H1 (cell line): ENCODE results near the gene ATG7. TPM values are rescaled to one million over a fixed set of nuclear protein-coding genes. Genes with fewer than 3 reads are reported as not detected.

Source experiments
- CTCF ChIA-PET: fragments of 300-600 bp; sonication (Branson Sonifier 250); formaldehyde crosslinking; loops from one replicate; lab custom pipeline; 2021; ENCODE audit not compliant: partially characterized antibody; lab: Charles Lee
- POLR2A ChIA-PET: fragments of 300-600 bp; sonication (Branson Sonifier 250); formaldehyde crosslinking; loops from one replicate; lab custom pipeline; 2021; ENCODE audit warnings: inconsistent platforms; ENCODE audit not compliant: partially characterized antibody; lab: Charles Lee
- DNase-seq, 2 experiments: peaks; one replicate each; pipeline versions ENCODE4 v3.0.0 to v3.0.0-alpha.2; 2010 to 2022; ENCODE audit warnings: low spot score in 2 of 2, low read depth in 1 of 2, mixed read lengths in 1 of 2
- FAIRE-seq: peaks from 2 replicates; lab custom pipeline; 2011; peaks lifted over from hg19 to GRCh38; lab: Jason Lieb, UNC
- H2AFZ ChIP-seq: 2 replicates; pipeline ENCODE4 v1.8.1; 2012; ENCODE audit warnings: low read length, inconsistent platforms
- H2AK5ac ChIP-seq: 2 replicates; pipeline ENCODE4 v1.6.1; 2013; ENCODE audit warnings: low read depth, low read length
- H2BK120ac ChIP-seq: replicated peaks from 2 replicates; pipeline ENCODE3; 2013; ENCODE audit warnings: low read depth, low read length, inconsistent platforms
- H2BK12ac ChIP-seq: 2 replicates; pipeline ENCODE4 v1.6.1; 2013; ENCODE audit warnings: low read depth, low read length
- H2BK15ac ChIP-seq: 2 replicates; pipeline ENCODE4 v1.6.1; 2013; ENCODE audit warnings: low read length
- H2BK20ac ChIP-seq: 2 replicates; pipeline ENCODE4 v1.6.1; 2013; ENCODE audit warnings: low read length
- H2BK5ac ChIP-seq: 2 replicates; pipeline ENCODE4 v1.6.1; 2013; ENCODE audit warnings: low read depth, low read length
- H3K14ac ChIP-seq: 2 replicates; pipeline ENCODE4 v1.6.1; 2013; ENCODE audit warnings: inconsistent platforms; ENCODE audit not compliant: insufficient read length
- H3K18ac ChIP-seq: 2 replicates; pipeline ENCODE4 v1.6.1; 2013; ENCODE audit warnings: low read length; ENCODE audit errors: extremely low read depth
- H3K23ac ChIP-seq: 2 replicates; pipeline ENCODE4 v1.6.1; 2013; ENCODE audit warnings: inconsistent platforms; ENCODE audit not compliant: insufficient read length
- H3K23me2 ChIP-seq: 2 replicates; pipeline ENCODE4 v1.6.1; 2013; ENCODE audit warnings: low read depth, low read length
- H3K27ac ChIP-seq: 2 replicates; pipeline ENCODE4 v1.6.1; 2011; ENCODE audit warnings: low read depth, low read length, inconsistent platforms
- H3K27me3 ChIP-seq, 4 experiments: replicated peaks in 1 of 4; 1 replicate in 1 of 4; 2 replicates in 3 of 4; pipeline versions ENCODE4 v1.6.1 to v1.8.1; 2011 to 2013; ENCODE audit warnings: low read length in 3 of 4, mild to moderate bottlenecking in 3 of 4, inconsistent platforms in 2 of 4, mixed read lengths in 2 of 4, moderate library complexity in 1 of 4; ENCODE audit not compliant: control insufficient read depth in 3 of 4, insufficient read depth in 3 of 4; ENCODE audit errors: extremely low read depth in 1 of 4
- H3K36me3 ChIP-seq, 4 experiments: 2 replicates each; pipeline versions ENCODE4 v1.6.1 to v1.8.1; 2011 to 2013; ENCODE audit warnings: mild to moderate bottlenecking in 4 of 4, low read length in 3 of 4, moderate library complexity in 2 of 4, control low read depth in 1 of 4, inconsistent platforms in 1 of 4; ENCODE audit not compliant: insufficient read depth in 4 of 4, control insufficient read depth in 2 of 4
- H3K4ac ChIP-seq: replicated peaks from 2 replicates; pipeline ENCODE3; 2013; ENCODE audit warnings: low read length, low read depth, mixed read lengths, inconsistent platforms; ENCODE audit not compliant: insufficient read length
- H3K4me1 ChIP-seq, 4 experiments: replicated peaks in 1 of 4; 1 replicate in 1 of 4; 2 replicates in 3 of 4; pipeline versions ENCODE4 v1.6.1 to v1.8.1; 2011 to 2013; ENCODE audit warnings: low read length in 3 of 4, inconsistent platforms in 2 of 4, mixed read lengths in 1 of 4; ENCODE audit not compliant: insufficient read depth in 4 of 4, control insufficient read depth in 3 of 4
- H3K4me2 ChIP-seq, 2 experiments: 2 replicates each; pipeline versions ENCODE4 v1.6.1 to v1.8.1; 2011 to 2013; ENCODE audit warnings: low read depth in 2 of 2, low read length in 2 of 2, control low read depth in 1 of 2, inconsistent platforms in 1 of 2, mild to moderate bottlenecking in 1 of 2; ENCODE audit not compliant: insufficient read depth in 1 of 2
- H3K4me3 ChIP-seq, 4 experiments: fragments of 200-600, 300-600 bp in 1 of 4; sonication (generic), shearing (Covaris generic), sonication (Bioruptor Twin) in 1 of 4; 2 replicates each; pipeline versions ENCODE4 v1.5.1 to v1.8.1; 2011 to 2016; ENCODE audit warnings: low read length in 4 of 4, low read depth in 3 of 4, control low read depth in 2 of 4, inconsistent platforms in 2 of 4, mild to moderate bottlenecking in 2 of 4, mixed read lengths in 1 of 4, moderate library complexity in 1 of 4; ENCODE audit not compliant: insufficient read depth in 2 of 4; ENCODE audit errors: extremely low read depth in 1 of 4
- H3K56ac ChIP-seq: replicated peaks from 2 replicates; pipeline ENCODE3; 2013; ENCODE audit warnings: low read depth, mild to moderate bottlenecking, mixed read lengths, low read length, inconsistent platforms; ENCODE audit not compliant: insufficient read length
- H3K79me1 ChIP-seq: 2 replicates; pipeline ENCODE4 v1.6.1; 2013; ENCODE audit warnings: low read depth, low read length, control low read depth
- H3K79me2 ChIP-seq, 2 experiments: 2 replicates each; pipeline versions ENCODE4 v1.6.1 to v1.8.1; 2012 to 2013; ENCODE audit warnings: low read length in 2 of 2, mild to moderate bottlenecking in 2 of 2, inconsistent platforms in 1 of 2; ENCODE audit not compliant: insufficient read depth in 2 of 2, control insufficient read depth in 1 of 2
- H3K9ac ChIP-seq, 4 experiments: replicated peaks in 1 of 4; 1 replicate in 1 of 4; 2 replicates in 3 of 4; pipeline versions ENCODE4 v1.6.1 to v1.8.1; 2011 to 2013; ENCODE audit warnings: low read depth in 3 of 4, low read length in 3 of 4, control low read depth in 2 of 4, mild to moderate bottlenecking in 2 of 4, moderate library complexity in 2 of 4, inconsistent platforms in 1 of 4; ENCODE audit errors: extremely low read depth in 1 of 4
- H3K9me3 ChIP-seq, 2 experiments: 2 replicates each; pipeline versions ENCODE4 v1.6.1 to v1.8.1; 2012 to 2013; ENCODE audit warnings: mild to moderate bottlenecking in 2 of 2, moderate library complexity in 2 of 2, control low read depth in 1 of 2, inconsistent platforms in 1 of 2, low read depth in 1 of 2, low read length in 1 of 2, mixed read lengths in 1 of 2; ENCODE audit not compliant: insufficient read depth in 2 of 2
- H4K20me1 ChIP-seq, 2 experiments: replicated peaks in 1 of 2; 2 replicates each; pipeline versions ENCODE3 to v1.8.1; 2011 to 2013; ENCODE audit warnings: inconsistent platforms in 2 of 2, low read length in 2 of 2, mild to moderate bottlenecking in 1 of 2; ENCODE audit not compliant: insufficient read depth in 2 of 2, control insufficient read depth in 1 of 2
- H4K5ac ChIP-seq: 2 replicates; pipeline ENCODE4 v1.6.1; 2013; ENCODE audit warnings: low read length, low read depth, mixed read lengths, inconsistent platforms; ENCODE audit not compliant: insufficient read length
- H4K8ac ChIP-seq: 2 replicates; pipeline ENCODE4 v1.8.0; 2013; ENCODE audit warnings: mild to moderate bottlenecking, moderate library complexity, low read length, inconsistent platforms; ENCODE audit not compliant: insufficient read depth; ENCODE audit errors: extremely low read depth
- H4K91ac ChIP-seq: replicated peaks from 2 replicates; pipeline ENCODE3; 2013; ENCODE audit warnings: low read length, mixed read lengths, inconsistent platforms; ENCODE audit not compliant: insufficient read length
- ASH2L ChIP-seq: fragments of 200-600, 300-600 bp; sonication (generic); IDR thresholded peaks from one replicate; pipeline ENCODE4 v1.7.1; 2017; ENCODE audit warnings: low read length
- CTBP2 ChIP-seq: IDR thresholded peaks from 2 replicates; pipeline ENCODE4 v1.7.0; 2011; ENCODE audit warnings: borderline replicate concordance, mild to moderate bottlenecking, moderate library complexity, mixed read lengths, low read length; ENCODE audit not compliant: insufficient read depth, insufficient read length
- TAF7 ChIP-seq: optimal IDR thresholded peaks from 2 replicates; pipeline ENCODE3; 2011; ENCODE audit warnings: low read depth, mild to moderate bottlenecking, inconsistent platforms, low read length, moderate library complexity, borderline replicate concordance
- WGBS, 2 experiments: shearing (Covaris generic) in 1 of 2; methylation state at CpG; one replicate each; pipeline versions ENCODE4 v1.1.6 to v1.1.7; 2013 to 2015; ENCODE audit warnings: low lambda C conversion rate in 2 of 2, mixed read lengths in 2 of 2, inconsistent platforms in 1 of 2, low coverage in 1 of 2, missing lambda C conversion rate in 1 of 2; ENCODE audit not compliant: insufficient replicate concordance in 2 of 2, insufficient coverage in 1 of 2, insufficient read length in 1 of 2; ENCODE audit errors: extremely low coverage in 1 of 2, missing lambda C conversion rate in 1 of 2; 5-methylcytosine and 5-hydroxymethylcytosine counted together
- polyA plus RNA-seq, 7 experiments: library from polyadenylated mRNA; depleted of rRNA in 3 of 7; stranded (reverse) in 5 of 7; unstranded in 2 of 7; fragments of >200 nt in 5 of 7; fragments of 200-250 nt in 2 of 7; gene quantifications; 1 replicate in 5 of 7; 2 replicates in 1 of 7; 4 replicates in 1 of 7; pipeline versions ENCODE4 v1.2.1 to v1.2.3, GENCODE V29; 2011 to 2013; ENCODE audit warnings: missing spikeins in 2 of 7, mixed read lengths in 2 of 7
- total RNA-seq: library from RNA; stranded (reverse); fragmentation: NEBNext Ultra II Directional; extraction: Animal tissue kit (Norgen Biotek cat#: 25700); gene quantifications from 2 replicates; pipeline ENCODE4 v1.2.1, GENCODE V29; 2021
- TF ChIP-seq, protein P1 (sequence below): IDR thresholded peaks from 2 replicates; pipeline ENCODE4 v1.6.1; 2011; ENCODE audit warnings: low read depth, mild to moderate bottlenecking, low read length; ENCODE audit not compliant: insufficient read depth
- TF ChIP-seq, protein P2 (sequence below): IDR thresholded peaks from 2 replicates; pipeline ENCODE4 v1.6.1; 2012; ENCODE audit warnings: low read length, inconsistent platforms

The ATG7 gene
- total and polyA plus RNA-seq, 2 of the 8 experiments (the other 6 are each of a cell fraction or from before 2014, with no cell fraction given), result 15.0 to 19.1 TPM

DNA sequence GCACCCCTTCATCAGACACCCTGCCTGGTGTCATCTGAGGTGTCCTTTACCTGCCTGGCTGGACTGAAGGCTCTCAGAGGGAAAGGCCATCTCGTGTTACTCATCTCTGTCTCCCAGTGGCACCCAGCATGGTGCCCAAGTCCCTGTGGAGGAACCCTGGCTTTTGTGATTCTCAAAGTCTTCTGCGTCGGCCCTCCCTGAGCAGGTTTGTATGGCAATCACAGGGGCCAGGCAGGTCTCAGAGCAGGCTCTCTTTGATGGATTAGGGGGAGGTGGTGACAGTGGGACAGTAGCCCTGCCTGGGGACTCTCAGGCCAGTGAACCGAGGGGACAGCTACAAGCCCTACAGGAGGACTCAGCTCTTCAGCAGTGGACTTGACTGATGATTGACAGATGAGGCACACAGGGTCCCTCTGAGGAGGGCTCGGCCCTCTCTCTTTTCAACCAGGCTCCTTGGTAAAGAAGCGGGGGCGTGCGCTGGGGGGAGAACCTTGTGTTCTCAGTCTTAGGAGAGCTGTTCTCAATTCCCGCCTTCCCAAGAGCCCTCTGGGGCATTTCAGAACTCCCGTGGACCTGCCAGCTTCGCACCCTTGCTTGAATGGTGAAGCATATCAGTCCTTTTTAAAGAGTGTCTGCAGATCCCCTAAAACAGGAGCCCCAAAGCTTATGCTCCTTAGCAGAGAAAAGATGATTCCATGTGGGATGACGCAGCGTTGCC is 263.2 kb downstream of the ATG7 start:
- Histone ChIP-seq H2AFZ (no peak overlapping the region), H3K14ac (no peak overlapping the region), H2BK20ac (no peak overlapping the region), H3K79me1 (no peaks in the 10 kb centered on the region), H2BK15ac (no peak overlapping the region), H2BK5ac (no peak overlapping the region), H3K79me2 (no peaks in the 10 kb centered on the region), H3K27ac (no peak overlapping the region), H2AK5ac (no peak overlapping the region), H4K5ac (no peak overlapping the region), H4K20me1 (peaks cover 0 to 4% of the 10 kb centered on the region in 2 experiments), H3K23me2 (no peaks in the 10 kb centered on the region), H3K4ac (no peak overlapping the region), H3K4me1 (peaks cover 0 to 3% (median 0%) of the 10 kb centered on the region in 4 experiments; a peak in 1 of 7 replicates), H4K8ac (peak overlapping the region; percentile 28), H3K4me2 (no peak overlapping the region), H2BK12ac (no peak overlapping the region), H4K91ac (no peak overlapping the region), H3K9me3 (no peaks in the 10 kb centered on the region), H2BK120ac (no peak overlapping the region), H3K23ac (no peak overlapping the region), H3K4me3 (no peak overlapping the region), H3K27me3 (no peaks in the 10 kb centered on the region), H3K9ac (no peak overlapping the region), H3K18ac (no peak overlapping the region), H3K36me3 (no peaks in the 10 kb centered on the region), H3K56ac (no peak overlapping the region)
- FAIRE-seq, result no peak
- TF ChIP-seq, protein P1, sequence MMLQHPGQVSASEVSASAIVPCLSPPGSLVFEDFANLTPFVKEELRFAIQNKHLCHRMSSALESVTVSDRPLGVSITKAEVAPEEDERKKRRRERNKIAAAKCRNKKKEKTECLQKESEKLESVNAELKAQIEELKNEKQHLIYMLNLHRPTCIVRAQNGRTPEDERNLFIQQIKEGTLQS, result no peak
- no peak for TF ChIP-seq TAF7
- no peak for TF ChIP-seq CTBP2
- TF ChIP-seq, protein P2, sequence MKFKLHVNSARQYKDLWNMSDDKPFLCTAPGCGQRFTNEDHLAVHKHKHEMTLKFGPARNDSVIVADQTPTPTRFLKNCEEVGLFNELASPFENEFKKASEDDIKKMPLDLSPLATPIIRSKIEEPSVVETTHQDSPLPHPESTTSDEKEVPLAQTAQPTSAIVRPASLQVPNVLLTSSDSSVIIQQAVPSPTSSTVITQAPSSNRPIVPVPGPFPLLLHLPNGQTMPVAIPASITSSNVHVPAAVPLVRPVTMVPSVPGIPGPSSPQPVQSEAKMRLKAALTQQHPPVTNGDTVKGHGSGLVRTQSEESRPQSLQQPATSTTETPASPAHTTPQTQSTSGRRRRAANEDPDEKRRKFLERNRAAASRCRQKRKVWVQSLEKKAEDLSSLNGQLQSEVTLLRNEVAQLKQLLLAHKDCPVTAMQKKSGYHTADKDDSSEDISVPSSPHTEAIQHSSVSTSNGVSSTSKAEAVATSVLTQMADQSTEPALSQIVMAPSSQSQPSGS, result no peak
- TF ChIP-seq ASH2L, result no peak
- CTCF ChIA-PET, result interaction anchor here (0.6 to 6.6 kb wide), 8 partner anchors 24 to 256 kb away, joined by 3 to 58 read pairs (median 3); no protein-coding TSS in a partner anchor
- no peak for DNase-seq
- POLR2A ChIA-PET, result interaction anchor here (0.8 kb wide), 1 partner anchor 13 kb away, joined by 3 read pairs; no protein-coding TSS in a partner anchor
- 88% methylated on average over 13 of the region's 13 CpGs; no CpG with 5 or more reads in 1 of the 2 experiments for WGBS, 2 experiments
